Activated CD8-positive, alpha-beta memory T cell treated with anti-CD3 and anti-CD28 coated beads, Interleukin-2, amount 50 U/mL, for 48 hours (primary cell): Measurements from ENCODE around the gene FKBP11.

Experiments
- DNase-seq: peaks from one replicate; pipeline ENCODE4 v3.0.0-alpha.2; 2020

FKBP11 gene

DNA sequence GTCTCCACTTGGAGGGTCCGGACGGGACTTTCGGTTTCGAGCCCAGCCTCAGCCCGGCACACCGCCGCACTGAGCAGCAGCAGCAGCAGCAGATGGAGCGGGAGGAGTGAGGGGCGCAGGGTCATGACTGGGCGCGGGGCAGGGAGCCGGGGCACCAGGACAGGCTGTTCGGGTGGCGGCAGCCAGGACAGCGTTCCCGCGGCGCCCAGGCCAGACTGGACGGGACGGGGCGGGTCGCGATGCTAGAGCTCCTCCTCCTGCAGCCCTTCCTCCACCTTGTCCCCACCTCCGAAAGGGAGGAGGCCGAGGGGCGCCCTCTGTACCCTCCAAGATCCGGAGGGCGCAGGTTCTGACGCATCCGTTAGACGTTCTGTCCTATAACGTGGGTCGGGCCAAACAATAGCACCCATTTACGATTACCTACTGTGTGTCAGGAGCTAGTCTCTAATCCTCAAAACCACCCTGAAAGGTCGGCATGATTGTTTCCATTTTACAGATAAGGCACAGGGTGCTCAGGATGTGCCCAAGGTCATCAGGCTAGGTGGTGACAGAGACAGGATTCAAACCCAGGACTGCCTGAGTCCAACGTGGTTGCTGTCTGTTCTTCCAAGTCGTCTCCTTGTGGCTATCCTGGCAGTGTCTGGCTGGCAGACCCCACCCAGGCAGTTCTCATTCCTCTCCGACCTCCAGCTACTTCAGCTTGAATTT lies at the start of gene FKBP11:
Gene FKBP11 (minus strand): TSS at position 189 of the 708 bp plus-strand sequence. CDS start 64 bp downstream, at position 125.
- peak; percentile 87 for DNase-seq

DNA sequence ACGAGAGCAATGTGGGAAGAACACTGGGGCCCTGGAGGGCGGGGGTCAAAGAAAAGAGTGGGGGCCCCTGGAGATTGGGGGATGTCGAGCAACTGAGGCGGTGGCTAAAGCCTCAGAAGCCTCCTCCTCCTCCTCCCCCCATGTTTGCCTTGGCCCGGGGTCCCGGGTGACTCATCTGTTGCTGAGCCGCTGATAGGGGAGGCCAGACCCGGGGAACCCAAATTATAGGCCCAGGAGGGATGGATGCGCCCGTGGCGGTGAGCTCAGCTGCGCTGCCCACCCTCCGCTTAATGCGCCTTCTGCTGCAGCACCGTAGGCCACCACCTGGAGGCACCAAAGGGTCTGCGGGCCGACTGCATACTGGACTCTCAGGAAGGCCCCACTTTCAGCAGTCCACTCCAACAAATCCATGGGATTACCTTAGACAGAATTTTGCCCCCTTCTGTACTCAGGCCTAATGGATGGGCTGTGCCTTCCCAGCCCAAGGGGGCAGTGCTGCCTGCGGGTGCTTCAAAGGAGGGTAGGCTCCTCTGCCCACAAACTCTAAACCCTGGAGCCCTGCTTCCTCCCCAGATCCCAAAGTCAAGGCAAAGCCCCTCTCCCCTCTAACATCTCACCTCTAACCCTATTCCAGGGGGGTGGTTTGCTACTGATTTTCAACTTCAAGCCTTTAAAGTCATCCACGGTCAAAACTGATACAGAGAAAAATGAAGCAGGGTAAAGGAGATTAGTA lies 48.8 kb upstream of the FKBP11 start:
- DNase-seq = peak; percentile 71

DNA sequence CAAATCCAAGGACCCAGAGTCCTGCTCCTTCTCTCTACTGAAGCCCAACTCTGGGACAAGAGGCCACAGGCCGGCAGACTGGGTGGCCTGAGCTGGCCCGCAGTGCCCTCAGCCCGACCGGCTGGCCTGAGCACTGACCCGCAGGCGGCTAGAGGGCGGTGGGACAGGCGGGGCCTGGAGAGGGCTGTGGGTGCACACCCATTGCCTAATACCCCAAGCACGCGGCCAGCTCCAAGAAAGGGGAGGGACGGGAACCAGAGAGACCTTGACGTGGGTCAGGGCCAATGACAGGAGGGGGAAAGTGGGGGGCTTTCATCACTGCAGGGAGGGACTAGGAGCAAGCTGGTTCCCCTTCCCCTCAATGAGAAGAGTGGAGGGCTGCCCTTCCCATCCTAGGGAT lies 48.2 kb upstream of the FKBP11 start:
- DNase-seq = no peak

DNA sequence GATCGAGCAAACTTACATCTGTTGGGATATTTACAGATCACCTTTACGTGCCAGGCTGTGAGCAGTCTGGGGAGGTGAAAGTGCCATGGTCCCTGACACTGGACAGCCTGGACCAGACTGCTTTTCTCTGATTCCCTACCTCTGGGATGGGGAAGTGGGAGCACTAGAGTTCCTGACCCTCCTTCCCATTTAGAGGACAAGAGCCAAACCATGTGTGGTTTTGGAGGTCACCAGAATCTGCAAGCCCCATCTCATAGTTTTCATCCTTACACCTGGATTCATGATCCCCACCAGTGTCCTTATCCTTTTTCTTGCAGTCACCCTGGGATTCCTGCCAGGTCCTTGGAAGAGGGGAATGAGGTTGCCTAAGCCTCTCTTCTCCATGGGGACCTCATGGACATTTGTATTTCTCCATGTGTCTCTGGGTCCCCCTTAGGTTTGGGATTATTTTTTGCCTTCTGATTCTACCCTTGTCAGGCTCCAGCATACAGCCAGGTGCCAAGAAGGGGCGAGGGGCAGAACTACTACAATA lies 47.7 kb upstream of the FKBP11 start:
- DNase-seq = no peak

DNA sequence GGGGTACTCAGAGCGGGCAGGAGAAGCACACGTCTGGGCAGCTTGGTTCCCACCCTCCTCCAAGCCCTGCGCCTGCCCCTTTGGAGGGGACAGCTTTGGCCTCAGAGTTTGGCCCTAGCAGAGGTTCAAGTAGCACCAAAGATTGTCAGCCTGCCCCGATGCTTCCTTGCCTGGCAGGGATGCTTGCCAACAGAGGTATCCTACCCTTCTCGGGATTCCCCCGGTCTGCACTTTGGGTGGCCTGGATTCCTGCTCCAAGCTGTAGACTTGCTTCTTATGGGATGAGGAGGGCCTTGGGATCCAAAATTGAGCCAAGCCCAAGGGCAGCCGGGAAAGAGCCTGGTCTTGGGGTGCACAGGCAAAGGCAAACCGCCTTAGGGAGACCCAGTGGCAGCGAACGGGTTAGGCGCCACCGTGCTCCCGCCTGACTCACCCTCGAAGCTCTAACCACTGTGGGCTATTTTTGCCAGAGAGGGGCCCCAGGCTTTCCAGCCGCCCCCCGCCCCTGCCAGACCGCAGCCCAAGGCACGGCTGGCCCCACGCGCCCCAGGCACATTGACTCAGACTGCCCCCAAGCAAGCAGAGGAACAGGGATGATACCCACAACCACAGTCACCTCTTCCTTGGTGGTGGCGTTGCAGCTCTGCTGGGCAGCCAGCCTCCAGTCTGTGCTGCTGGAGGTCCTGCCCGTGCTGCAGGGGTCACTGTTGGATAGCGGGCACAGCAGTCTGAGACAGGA lies 47.1 kb upstream of the FKBP11 start:
- DNase-seq = peak; percentile 79

DNA sequence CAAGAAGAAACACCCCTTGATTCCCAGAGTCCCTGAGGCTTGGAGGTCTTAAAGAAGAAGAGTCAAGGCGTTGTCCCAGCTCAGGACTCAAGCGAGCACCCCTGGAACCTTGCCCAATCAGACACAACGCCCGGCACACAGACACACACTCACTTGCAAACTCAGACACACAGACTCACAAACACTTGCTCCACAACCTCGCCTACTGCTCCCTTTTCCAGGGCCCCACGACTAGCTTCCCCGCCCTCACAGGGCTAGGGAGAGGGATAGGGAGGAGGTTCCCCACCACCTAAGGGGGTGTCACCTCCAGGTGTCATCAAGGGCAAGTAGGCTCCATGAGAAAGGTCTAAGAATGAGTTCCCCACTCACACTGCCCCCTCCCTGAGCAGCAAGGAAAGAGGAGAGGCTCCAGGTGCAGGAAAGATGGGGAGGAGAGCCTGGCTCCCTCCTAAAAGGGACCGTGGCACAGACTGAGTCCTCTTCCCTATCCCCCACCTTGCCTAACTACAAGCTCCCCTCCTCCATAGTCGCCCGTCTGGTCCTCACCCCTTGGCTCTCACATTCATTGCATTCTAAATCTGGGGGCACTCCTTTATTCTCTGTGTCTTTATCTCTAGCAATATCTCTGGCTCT lies 45.5 kb upstream of the FKBP11 start:
- DNase-seq = no peak

DNA sequence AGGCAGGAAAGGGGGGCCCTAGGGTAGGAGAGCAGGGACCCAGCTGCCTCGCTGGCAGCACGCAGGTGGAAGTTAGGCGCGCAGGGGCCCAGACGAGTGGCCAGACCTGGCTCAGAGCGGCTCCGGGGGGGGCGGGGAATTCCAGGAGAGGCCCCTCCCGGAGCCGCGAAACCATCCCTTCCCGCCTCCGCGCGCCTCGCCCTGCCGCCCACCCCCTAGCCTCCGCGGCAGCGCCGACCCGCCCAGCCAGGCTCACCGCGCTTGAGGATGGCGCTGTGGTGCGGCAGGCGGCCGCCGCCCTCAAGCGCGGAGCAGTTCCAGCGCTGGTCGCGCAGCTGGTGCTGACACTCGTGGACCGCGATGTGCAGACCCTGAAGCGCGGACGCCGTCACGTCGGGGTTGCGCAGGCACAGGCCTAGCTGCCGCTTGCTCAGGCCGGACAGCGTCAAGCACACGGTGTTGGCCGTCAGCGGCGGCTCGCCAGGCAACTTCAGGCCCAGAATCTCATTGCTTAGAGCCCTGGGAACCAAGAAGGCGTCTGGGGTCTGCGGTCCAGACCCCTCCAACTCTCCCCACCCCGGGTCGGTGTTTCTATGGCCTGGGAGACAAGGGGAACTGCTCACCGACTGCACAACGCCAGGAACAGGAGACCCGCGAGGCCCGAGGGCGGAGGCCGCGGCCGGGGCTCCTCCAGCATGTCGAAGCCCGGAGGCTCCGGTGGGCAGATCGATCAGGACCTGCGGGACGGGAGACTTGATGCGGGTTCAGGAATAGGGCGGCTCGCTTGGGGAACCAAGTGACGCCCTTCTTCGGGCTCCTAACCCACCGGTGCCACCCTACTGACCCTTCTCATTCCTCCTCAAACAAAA lies 44.8 kb upstream of the FKBP11 start:
- DNase-seq = no peak

DNA sequence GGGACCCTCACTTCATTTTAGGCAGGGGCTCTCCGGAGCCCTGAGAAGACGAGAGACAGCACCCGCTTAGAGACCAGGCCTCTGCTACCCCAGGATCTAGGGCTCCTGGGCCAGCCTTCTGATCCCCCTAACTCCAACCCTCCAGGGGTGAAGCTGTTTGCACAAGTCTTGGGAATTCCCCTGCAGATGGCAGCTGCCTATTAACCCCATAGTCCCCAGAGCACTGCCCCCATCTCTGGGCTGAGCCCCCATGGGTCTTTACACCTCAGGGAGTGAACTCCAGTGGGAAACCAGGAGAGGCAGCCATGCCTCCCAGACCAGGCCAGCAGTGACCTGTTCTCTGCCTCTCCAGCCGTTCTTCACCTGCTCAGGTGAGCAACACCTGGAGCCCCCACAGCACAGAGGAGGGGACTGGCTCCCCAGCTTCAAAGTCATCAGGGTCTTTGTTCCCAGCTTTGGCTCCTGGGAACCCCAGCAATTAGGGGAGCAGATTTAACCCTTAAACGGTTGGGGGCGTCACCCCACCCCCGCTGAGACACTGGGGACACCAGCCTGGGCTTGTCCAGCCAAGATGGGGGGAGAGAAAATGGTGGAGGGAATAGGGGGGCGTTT lies 44.0 kb upstream of the FKBP11 start:
- DNase-seq = no peak

DNA sequence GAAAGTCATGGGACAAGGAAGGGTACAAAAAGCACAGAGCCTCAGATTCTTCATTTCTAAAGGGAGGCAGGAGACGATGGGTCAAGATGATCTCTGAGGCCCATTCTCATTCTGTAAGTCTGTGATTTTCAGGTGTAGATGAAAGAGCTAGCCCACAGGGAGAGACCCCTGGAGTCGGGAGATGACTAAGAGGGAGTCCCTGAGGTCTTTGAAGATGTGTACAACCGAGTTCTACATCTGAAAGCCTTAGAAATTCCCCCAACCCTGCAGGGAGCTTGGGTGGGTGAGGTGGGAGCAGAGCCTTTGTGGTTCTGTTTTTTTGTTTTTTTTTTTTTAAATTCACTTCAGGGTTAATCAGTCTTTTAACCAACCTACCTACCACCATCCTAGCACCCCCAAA lies 43.2 kb upstream of the FKBP11 start:
- no peak for DNase-seq

DNA sequence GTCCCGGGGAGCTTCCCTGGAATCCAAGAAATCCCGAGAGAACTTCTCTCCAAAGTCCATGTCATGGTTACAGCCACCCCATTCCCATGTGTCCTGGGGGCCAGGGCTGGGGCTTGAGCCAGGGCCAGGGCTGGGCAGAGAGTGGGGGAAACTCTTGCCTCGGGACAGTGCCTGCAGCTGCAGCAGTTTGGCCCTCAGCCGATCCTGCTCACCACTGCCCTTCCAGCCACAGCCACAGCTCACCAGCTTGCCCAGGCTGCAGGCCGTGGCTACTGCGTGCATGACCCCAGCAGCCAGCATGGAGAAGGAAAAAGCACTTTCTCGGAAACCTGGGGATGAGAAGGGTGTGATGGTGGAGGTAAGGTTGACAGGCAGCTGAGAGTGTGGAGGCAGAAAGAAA lies 42.7 kb upstream of the FKBP11 start:
- no peak for DNase-seq

DNA sequence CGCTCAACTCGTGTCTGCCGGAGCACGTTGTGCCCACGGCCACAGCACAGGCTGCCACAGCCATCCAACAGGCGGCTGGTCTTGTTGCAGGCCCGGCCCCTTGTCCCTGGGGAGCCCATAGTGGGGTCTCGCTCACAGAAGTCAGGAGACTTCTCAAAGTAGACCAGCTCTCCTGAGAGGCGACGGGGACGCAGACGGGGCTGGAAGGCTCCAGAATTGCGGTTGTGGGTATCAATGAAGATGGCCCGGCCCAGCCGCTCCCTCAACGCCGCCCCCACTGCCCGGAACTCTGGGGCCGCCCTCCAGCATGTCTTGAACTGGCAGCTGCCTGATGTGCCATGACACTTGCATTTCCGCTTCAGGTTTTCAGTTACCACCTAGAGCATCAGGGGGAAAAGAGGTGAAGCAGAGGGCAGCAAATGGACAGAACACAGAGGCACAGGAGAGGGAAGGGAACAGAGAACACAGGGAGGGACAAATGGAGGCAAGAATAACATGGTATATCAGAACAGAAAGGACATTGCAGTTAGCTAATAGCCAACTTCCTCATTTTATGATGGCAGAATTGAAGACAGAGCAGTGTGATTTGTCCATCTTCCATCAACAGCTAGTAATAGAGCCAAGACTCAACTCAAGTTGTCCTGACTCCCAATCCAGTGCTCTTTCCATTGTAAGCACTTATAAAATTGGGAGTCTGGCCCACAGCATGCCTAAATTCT lies 41.0 kb upstream of the FKBP11 start:
- DNase-seq = no peak

DNA sequence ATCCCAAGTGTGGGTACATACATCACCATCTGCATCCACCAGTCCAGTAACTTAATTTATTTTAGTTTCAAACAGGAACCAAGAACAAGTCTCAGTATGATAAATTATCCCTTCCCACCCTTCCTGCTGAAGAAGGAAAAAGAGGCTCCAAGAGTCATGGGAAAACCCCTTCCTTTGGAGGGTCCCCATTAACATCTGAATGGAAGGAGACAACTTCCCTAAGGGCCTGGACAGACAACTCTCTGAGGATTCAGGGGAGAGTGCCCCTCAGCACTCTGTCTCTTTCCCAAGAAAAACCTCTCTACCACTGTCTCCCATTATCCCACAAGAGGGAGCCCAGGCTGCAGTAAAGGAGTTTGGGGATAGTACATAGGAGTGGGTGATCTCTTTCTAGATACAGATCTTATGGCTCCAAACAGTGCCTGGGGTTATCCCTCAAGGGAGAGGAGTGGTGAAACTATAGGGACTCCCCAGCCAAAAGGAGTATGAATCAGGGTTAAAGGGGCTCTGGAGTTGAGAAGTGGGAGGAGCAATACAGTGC lies 40.1 kb upstream of the FKBP11 start:
- DNase-seq = no peak

DNA sequence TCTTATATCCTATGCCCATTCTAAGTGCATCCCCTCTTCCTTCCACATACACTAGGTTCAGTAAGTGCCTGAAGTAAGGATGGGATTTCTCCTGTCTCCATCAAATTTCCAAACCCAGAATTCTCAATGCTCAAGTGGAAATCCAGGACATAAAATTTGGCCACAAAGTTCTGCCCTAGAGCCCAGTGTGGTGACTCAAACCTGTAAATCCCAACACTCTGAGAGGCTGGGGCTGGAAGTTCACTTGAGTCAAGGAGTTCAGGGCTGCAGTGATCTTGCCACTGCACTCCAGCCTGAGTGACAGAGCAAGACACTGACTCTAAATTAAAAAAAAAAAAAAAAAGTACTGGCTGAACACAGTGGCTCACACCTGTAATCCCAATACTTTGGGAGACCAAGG lies 36.5 kb upstream of the FKBP11 start:
- DNase-seq = no peak

DNA sequence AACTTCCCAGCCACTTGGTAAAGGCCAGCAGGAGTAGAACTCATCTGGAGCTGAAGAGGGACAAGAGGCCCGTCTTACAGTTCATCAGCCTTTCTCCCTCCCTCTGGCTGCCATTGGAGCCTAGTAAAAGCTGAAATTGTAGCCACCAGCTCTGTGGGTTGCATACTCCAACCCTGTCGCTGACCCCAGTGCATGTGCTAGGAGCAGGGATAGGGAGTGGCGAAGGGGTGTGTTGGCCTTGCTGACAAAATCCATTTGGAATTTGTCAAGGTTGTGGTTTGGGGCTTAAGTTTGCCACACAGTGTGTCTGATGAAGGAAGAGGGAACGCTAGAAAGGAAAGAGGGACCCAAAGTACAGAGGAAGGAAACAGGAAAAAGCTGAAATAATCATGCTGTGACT lies 36.0 kb upstream of the FKBP11 start:
- DNase-seq = no peak

DNA sequence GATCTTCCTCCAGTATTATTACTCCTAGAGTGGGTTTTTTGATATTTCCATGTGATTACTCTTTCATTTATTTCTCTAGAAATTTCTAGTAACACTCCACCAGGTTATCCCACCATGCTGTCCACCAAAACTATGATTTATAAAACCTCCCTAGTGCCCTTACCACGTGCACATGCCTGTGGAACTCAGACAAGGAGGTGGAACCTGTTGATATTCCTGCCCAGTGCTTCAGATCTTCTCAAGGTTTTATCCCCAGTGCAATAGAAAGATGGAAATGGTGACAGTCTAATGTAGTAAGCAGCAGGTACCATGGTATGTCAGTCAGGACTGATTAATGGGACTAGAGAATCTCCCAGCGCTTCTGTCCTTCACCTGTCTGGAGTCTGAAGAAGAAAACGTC lies 35.5 kb upstream of the FKBP11 start:
- no peak for DNase-seq

DNA sequence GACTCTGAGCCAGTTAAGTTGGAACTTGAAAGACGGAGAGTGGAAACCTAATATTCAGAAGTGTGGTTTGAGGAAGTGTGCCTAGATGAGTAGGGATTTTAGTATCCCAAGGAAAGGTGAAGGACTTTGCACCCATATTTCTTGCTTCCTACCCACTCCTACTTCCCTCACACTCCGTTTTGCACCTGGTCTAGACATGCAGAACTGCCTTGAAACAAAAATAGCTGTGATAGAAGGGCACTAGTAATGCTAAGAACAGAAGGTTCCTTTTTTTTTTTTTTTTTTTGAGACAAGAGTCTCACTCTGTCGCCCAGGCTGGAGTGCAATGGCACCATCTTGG lies 32.7 kb upstream of the FKBP11 start:
- DNase-seq = no peak

DNA sequence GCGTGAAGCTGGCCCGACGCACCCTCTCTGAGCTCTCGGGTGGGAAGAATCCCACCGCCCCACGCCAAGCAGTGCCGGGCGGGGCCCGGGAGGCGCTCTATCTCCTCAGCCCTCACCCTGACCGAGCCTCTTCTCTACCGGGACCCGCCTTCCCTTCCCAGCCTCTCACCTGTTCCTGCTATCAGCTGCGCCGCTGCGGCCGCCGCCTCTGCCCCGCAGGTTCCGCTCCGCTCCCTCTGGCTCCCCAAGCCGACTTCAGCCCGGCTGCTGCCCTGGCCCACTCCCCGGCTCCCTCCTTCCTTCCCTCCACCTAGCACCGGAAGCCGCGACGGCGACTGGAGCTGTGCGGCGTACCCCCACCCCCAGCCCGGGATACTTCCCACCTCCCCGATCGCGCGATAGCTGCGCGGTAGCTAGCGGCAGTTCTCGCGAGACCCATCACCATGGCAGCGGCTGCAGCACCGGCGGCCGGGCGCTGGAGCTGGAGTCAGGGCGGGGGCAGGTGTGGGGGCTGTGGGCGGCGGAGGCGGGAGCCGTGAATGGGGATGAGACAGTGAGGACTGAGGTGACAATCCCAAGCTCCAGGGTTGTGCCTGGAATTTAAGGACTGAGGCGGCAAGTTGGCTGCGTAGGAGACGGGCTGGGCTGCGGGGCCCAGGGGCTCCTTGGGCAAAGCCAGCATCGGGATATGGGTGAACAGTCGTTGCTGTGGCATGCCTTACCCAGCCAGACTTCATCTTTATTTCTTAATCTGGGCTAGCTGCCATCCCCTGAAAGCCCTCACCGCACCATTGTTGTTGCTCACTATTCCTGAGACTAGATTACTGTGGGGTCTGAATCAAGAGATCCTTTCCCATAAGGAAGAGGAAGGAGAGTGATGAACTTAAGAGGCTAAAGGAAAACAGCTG lies 32.1 kb upstream of the FKBP11 start, which contains the start of gene ARF3:
Gene ARF3 (minus strand): TSS at position 347 of the 908 bp plus-strand sequence. CDS start 16,392 bp downstream, outside the sequence.
- peak; percentile 96 for DNase-seq

DNA sequence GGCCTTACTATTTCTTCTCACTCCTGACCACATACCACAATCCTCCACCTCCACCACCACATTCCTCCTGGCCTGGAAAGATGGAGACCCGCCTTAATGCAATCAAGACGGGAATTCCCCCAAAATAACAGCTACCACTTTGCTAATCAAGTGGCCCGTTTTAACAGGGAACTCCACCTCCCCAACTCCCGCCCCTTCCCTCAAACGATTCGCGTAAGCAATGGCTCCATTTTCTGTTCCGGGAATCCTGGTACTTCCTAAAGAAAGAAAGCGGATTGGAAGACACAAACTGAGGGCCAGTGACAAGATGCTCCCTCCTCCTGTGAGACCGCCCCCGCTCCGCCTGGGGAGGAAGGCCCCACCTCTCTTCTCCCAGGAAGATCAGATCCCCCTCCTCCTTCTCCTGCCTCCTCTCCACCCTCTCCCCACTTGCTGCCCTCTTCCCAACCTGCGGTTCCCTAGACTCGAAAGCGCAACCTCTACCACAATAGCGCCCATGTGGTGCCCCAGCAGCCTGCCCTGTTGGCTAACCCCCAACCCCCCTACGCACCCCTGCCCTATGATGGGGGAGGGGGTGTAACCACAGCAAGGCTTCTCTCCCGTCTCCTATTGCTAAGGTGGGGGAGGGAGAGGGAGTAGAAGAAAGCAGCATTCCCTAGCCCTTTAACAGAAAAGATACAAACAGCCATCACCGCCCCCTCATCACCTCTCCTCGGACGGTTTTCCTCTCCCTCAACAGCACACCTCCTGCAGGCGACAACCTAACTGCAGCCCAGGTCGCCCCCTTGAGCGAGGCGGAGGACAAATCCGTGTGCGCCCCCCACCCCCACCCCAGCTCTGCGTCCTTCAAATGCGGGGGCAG lies 31.2 kb upstream of the FKBP11 start:
- no peak for DNase-seq
